GM12892 (cell line): ENCODE data around the gene HPS4.

Experiments
- POLR2A ChIP-seq: IDR thresholded peaks from 2 replicates; pipeline ENCODE4 v1.6.1; 2011; ENCODE audit warnings: low read depth, low read length, control low read depth
- POLR2AphosphoS5 ChIP-seq: IDR thresholded peaks from 2 replicates; pipeline ENCODE4 v1.6.1; 2011; ENCODE audit warnings: low read depth, low read length, control low read depth
- TAF1 ChIP-seq: IDR thresholded peaks from 2 replicates; pipeline ENCODE4 v1.6.1; 2011; ENCODE audit warnings: low read depth, mild to moderate bottlenecking, control low read depth, low read length, borderline replicate concordance

DNA sequence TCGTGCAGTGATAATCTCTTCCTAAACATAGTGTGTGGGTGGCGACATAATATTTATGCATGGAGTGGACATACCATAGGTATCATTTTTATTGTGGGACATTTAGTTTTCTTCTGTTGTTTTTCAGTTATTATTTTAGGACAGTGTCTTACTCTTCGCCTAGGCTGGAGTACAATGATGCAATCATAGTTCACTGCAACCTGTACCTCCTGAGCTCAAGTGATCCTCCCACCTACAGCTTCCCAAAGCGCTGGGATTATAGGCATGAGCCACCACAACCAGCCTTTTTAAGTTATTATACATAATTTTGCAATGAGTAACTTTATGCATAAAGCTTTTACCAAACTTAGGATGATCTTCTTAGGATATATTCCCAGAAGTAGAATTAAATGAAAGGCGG, 2.8 kb upstream of the HPS4 start:
- TF ChIP-seq POLR2A: no peak
- no peak for TF ChIP-seq POLR2AphosphoS5
- no peak for TF ChIP-seq TAF1
